Measurements from ENCODE around the gene ETF1. TPM values are rescaled to one million over a fixed set of nuclear protein-coding genes. Genes with fewer than 3 reads are reported as not detected.

The ETF1 gene
- total and polyA plus RNA-seq, 9 of the 15 experiments (the other 6 are each of a cell fraction or from before 2014, with no cell fraction given): 53.7 to 209 (median 164) TPM

- TF ChIP-seq, protein P1, sequence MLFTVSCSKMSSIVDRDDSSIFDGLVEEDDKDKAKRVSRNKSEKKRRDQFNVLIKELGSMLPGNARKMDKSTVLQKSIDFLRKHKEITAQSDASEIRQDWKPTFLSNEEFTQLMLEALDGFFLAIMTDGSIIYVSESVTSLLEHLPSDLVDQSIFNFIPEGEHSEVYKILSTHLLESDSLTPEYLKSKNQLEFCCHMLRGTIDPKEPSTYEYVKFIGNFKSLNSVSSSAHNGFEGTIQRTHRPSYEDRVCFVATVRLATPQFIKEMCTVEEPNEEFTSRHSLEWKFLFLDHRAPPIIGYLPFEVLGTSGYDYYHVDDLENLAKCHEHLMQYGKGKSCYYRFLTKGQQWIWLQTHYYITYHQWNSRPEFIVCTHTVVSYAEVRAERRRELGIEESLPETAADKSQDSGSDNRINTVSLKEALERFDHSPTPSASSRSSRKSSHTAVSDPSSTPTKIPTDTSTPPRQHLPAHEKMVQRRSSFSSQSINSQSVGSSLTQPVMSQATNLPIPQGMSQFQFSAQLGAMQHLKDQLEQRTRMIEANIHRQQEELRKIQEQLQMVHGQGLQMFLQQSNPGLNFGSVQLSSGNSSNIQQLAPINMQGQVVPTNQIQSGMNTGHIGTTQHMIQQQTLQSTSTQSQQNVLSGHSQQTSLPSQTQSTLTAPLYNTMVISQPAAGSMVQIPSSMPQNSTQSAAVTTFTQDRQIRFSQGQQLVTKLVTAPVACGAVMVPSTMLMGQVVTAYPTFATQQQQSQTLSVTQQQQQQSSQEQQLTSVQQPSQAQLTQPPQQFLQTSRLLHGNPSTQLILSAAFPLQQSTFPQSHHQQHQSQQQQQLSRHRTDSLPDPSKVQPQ (CRISPR knock-in tag; IDR thresholded peaks at IDR 0.05; ENCODE audit: borderline replicate concordance): no peak
- TF ChIP-seq CHAMP1 (IDR thresholded peaks at IDR 0.05): no peak
- TF ChIP-seq SMAD4 (CRISPR knock-in tag; conservative IDR thresholded peaks at IDR 0.05): no peak
- no peak for TF ChIP-seq CXXC5 (CRISPR knock-in tag; IDR thresholded peaks at IDR 0.05)
- TF ChIP-seq DMBX1 (CRISPR knock-in tag; IDR thresholded peaks at IDR 0.05; ENCODE audit: borderline replicate concordance): no peak
- TF ChIP-seq MAFG (tag; conservative IDR thresholded peaks at IDR 0.05): no peak
- no peak for TF ChIP-seq KAT8 (IDR thresholded peaks at IDR 0.05; ENCODE audit: low read depth)
- TF ChIP-seq, protein P2, sequence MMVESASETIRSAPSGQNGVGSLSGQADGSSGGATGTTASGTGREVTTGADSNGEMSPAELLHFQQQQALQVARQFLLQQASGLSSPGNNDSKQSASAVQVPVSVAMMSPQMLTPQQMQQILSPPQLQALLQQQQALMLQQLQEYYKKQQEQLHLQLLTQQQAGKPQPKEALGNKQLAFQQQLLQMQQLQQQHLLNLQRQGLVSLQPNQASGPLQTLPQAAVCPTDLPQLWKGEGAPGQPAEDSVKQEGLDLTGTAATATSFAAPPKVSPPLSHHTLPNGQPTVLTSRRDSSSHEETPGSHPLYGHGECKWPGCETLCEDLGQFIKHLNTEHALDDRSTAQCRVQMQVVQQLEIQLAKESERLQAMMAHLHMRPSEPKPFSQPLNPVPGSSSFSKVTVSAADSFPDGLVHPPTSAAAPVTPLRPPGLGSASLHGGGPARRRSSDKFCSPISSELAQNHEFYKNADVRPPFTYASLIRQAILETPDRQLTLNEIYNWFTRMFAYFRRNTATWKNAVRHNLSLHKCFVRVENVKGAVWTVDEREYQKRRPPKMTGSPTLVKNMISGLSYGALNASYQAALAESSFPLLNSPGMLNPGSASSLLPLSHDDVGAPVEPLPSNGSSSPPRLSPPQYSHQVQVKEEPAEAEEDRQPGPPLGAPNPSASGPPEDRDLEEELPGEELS (CRISPR knock-in tag; IDR thresholded peaks at IDR 0.05; ENCODE audit: borderline replicate concordance): no peak; the same call in 1 of the 2 replicates
- TF ChIP-seq, protein P3, sequence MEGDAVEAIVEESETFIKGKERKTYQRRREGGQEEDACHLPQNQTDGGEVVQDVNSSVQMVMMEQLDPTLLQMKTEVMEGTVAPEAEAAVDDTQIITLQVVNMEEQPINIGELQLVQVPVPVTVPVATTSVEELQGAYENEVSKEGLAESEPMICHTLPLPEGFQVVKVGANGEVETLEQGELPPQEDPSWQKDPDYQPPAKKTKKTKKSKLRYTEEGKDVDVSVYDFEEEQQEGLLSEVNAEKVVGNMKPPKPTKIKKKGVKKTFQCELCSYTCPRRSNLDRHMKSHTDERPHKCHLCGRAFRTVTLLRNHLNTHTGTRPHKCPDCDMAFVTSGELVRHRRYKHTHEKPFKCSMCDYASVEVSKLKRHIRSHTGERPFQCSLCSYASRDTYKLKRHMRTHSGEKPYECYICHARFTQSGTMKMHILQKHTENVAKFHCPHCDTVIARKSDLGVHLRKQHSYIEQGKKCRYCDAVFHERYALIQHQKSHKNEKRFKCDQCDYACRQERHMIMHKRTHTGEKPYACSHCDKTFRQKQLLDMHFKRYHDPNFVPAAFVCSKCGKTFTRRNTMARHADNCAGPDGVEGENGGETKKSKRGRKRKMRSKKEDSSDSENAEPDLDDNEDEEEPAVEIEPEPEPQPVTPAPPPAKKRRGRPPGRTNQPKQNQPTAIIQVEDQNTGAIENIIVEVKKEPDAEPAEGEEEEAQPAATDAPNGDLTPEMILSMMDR (IDR thresholded peaks at IDR 0.05 in 2 of 3, conservative IDR thresholded peaks at IDR 0.05 in 1 of 3; ENCODE audit: insufficient read depth in 2 of 3, low read depth in 1 of 3, low read length in 3 of 3): no peak
- TF ChIP-seq MCM7 (IDR thresholded peaks at IDR 0.05): no peak
- no peak for TF ChIP-seq RAD51 (IDR thresholded peaks at IDR 0.05; ENCODE audit: borderline replicate concordance, low read depth)
- TF ChIP-seq DLX4 (CRISPR knock-in tag; IDR thresholded peaks at IDR 0.05): no peak
- TF ChIP-seq, protein P4, sequence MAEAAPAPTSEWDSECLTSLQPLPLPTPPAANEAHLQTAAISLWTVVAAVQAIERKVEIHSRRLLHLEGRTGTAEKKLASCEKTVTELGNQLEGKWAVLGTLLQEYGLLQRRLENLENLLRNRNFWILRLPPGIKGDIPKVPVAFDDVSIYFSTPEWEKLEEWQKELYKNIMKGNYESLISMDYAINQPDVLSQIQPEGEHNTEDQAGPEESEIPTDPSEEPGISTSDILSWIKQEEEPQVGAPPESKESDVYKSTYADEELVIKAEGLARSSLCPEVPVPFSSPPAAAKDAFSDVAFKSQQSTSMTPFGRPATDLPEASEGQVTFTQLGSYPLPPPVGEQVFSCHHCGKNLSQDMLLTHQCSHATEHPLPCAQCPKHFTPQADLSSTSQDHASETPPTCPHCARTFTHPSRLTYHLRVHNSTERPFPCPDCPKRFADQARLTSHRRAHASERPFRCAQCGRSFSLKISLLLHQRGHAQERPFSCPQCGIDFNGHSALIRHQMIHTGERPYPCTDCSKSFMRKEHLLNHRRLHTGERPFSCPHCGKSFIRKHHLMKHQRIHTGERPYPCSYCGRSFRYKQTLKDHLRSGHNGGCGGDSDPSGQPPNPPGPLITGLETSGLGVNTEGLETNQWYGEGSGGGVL (CRISPR knock-in tag; IDR thresholded peaks at IDR 0.05): no peak
- TF ChIP-seq E2F3 (CRISPR knock-in tag; IDR thresholded peaks at IDR 0.05): no peak
- no peak for TF ChIP-seq PPARD (CRISPR knock-in tag; IDR thresholded peaks at IDR 0.05)
Observed at GRCh38 chr5:138466900-138467710, 75.9 kb downstream of the ETF1 start (continued).
